Neuronal stem cell (in vitro differentiated cells): ENCODE results near the gene SEPHS1.

Source experiments
- DNase-seq: peaks from one replicate; pipeline ENCODE4 v3.0.0-alpha.2; 2013; ENCODE audit warnings: low spot score
- H2AFZ ChIP-seq: one replicate; pipeline ENCODE4 v1.6.1; 2013; ENCODE audit warnings: mild to moderate bottlenecking, low read length, inconsistent platforms
- H2AK5ac ChIP-seq: 2 replicates; pipeline ENCODE4 v1.6.1; 2013; ENCODE audit warnings: low read depth, mild to moderate bottlenecking, inconsistent platforms, low read length, moderate library complexity, mixed read lengths
- H2BK120ac ChIP-seq: 2 replicates; pipeline ENCODE4 v1.6.1; 2013; ENCODE audit warnings: low read depth, mild to moderate bottlenecking, inconsistent platforms, low read length, moderate library complexity, mixed read lengths
- H2BK12ac ChIP-seq: one replicate; pipeline ENCODE4 v1.6.1; 2013; ENCODE audit warnings: low read length, inconsistent platforms
- H2BK15ac ChIP-seq: 2 replicates; pipeline ENCODE4 v1.6.1; 2013; ENCODE audit warnings: mild to moderate bottlenecking, low read length, inconsistent platforms, mixed read lengths
- H2BK5ac ChIP-seq: one replicate; pipeline ENCODE4 v1.6.1; 2013; ENCODE audit warnings: inconsistent platforms, mild to moderate bottlenecking, low read length, moderate library complexity
- H3K14ac ChIP-seq: one replicate; pipeline ENCODE4 v1.6.1; 2013; ENCODE audit warnings: low read length, inconsistent platforms
- H3K18ac ChIP-seq: 2 replicates; pipeline ENCODE4 v1.6.1; 2013; ENCODE audit warnings: low read length, inconsistent platforms
- H3K23ac ChIP-seq: 2 replicates; pipeline ENCODE4 v1.6.1; 2013; ENCODE audit warnings: low read depth, mild to moderate bottlenecking, mixed read lengths, low read length, inconsistent platforms; ENCODE audit not compliant: poor library complexity
- H3K27ac ChIP-seq: replicated peaks from 3 replicates; pipeline ENCODE4 v1.5.1; 2013; ENCODE audit warnings: low read length, inconsistent platforms
- H3K27me3 ChIP-seq, 3 experiments: 2 replicates each; pipeline ENCODE4 v1.6.1; 2013; ENCODE audit warnings: low read length in 3 of 3, mild to moderate bottlenecking in 2 of 3, inconsistent platforms in 1 of 3, low read depth in 1 of 3, mixed read lengths in 1 of 3, moderate library complexity in 1 of 3; ENCODE audit not compliant: control insufficient read depth in 3 of 3, insufficient read depth in 3 of 3
- H3K36me3 ChIP-seq, 2 donors: replicated peaks in 1 of 2; 2 replicates each; pipeline ENCODE4 v1.6.1; 2013; ENCODE audit warnings: low read length in 2 of 2; ENCODE audit not compliant: control insufficient read depth in 2 of 2, insufficient read depth in 2 of 2
- H3K4ac ChIP-seq: 2 replicates; pipeline ENCODE4 v1.6.1; 2013; ENCODE audit warnings: inconsistent platforms, mild to moderate bottlenecking, low read length, moderate library complexity
- H3K4me1 ChIP-seq, 2 donors: 1 replicate in 1 of 2; 2 replicates in 1 of 2; pipeline ENCODE4 v1.6.1; 2013; ENCODE audit warnings: low read length in 2 of 2, low read depth in 1 of 2; ENCODE audit not compliant: control insufficient read depth in 2 of 2, insufficient read depth in 1 of 2
- H3K4me2 ChIP-seq: one replicate; pipeline ENCODE4 v1.6.1; 2013; ENCODE audit warnings: mild to moderate bottlenecking, low read length, inconsistent platforms; ENCODE audit not compliant: insufficient read depth, poor library complexity, severe bottlenecking
- H3K4me3 ChIP-seq, 2 donors: 2 replicates each; pipeline ENCODE4 v1.5.1; 2013; ENCODE audit warnings: low read length in 2 of 2, mild to moderate bottlenecking in 2 of 2, inconsistent platforms in 1 of 2, moderate library complexity in 1 of 2
- H3K79me1 ChIP-seq: one replicate; pipeline ENCODE4 v1.6.1; 2013; ENCODE audit warnings: low read depth, mild to moderate bottlenecking, inconsistent platforms, low read length, moderate library complexity
- H3K9ac ChIP-seq: one replicate; pipeline ENCODE4 v1.6.1; 2013; ENCODE audit warnings: mild to moderate bottlenecking, low read depth, low read length, inconsistent platforms; ENCODE audit not compliant: poor library complexity
- H3K9me3 ChIP-seq, 2 donors: replicated peaks in 1 of 2; 2 replicates each; pipeline versions ENCODE3 to v1.6.1; 2013; ENCODE audit warnings: low read length in 2 of 2, mild to moderate bottlenecking in 2 of 2, inconsistent platforms in 1 of 2, low read depth in 1 of 2, mixed read lengths in 1 of 2, moderate library complexity in 1 of 2; ENCODE audit not compliant: control insufficient read depth in 2 of 2, insufficient read depth in 1 of 2
- H4K8ac ChIP-seq: one replicate; pipeline ENCODE4 v1.6.1; 2013; ENCODE audit warnings: low read depth, mild to moderate bottlenecking, inconsistent platforms, low read length, moderate library complexity
- H4K91ac ChIP-seq: one replicate; pipeline ENCODE4 v1.6.1; 2013; ENCODE audit warnings: low read length, low read depth, mild to moderate bottlenecking, inconsistent platforms; ENCODE audit not compliant: poor library complexity
- WGBS, 2 donors: extraction: QIAGEN DNeasy Blood & Tissue Kit; methylation state at CpG; one replicate each; pipeline ENCODE4 v1.1.7; 2013; ENCODE audit warnings: missing lambda C conversion rate in 2 of 2, mixed read lengths in 1 of 2; ENCODE audit not compliant: insufficient read length in 2 of 2, insufficient replicate concordance in 1 of 2; ENCODE audit errors: extremely low coverage in 2 of 2; 5-methylcytosine and 5-hydroxymethylcytosine counted together

The SEPHS1 gene

DNA sequence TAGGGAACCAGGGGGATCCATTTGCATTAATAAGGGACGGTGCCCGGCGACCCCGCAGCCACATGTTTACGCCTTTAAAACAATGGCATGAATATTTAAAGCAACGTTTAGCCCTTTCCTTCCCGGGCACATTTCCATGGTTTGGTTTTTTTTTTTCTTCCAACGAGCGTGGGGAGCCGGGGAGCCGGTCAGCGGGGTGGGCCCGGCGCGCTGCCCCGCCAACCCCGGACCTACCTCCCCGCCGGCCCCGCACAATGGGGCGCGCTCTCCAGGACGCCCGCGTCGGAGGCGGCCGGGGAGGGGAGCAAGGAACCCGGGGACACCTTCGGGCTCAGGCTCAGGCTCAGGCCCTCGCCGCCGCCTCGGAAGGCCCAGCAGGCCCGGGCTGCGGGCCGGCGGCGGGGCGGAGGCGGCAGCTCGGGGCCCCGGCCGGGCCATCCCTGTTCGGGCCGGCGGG lies 1.0 kb downstream of the SEPHS1 start:
- Histone ChIP-seq H2BK5ac (peak overlapping the region; percentile 58), H2AFZ (peak overlapping the region; percentile 66), H3K4me2 (peak overlapping the region; percentile 55), H4K91ac (no peak overlapping the region), H3K23ac (no peak overlapping the region), H3K9ac (peak overlapping the region; percentile 86), H3K79me1 (no peaks in the 10 kb centered on the region), H3K18ac (peak overlapping the region; percentile 95), H3K27ac (peak overlapping the region; percentile 86), H3K4me1 (peaks cover 12 to 21% of the 10 kb centered on the region in 2 donors), H2BK15ac (no peak overlapping the region), H3K36me3 (peaks cover 6 to 36% of the 10 kb centered on the region in 2 donors), H3K14ac (no peak overlapping the region), H3K9me3 (peaks cover 0 to 4% of the 10 kb centered on the region in 2 donors), H3K4ac (no peak overlapping the region), H2BK120ac (peak overlapping the region; percentile 40), H4K8ac (no peak overlapping the region), H2AK5ac (peak overlapping the region; percentile 94), H3K4me3 (peak overlapping the region; percentile 74 to 96), H3K27me3 (peaks cover 4 to 31% (median 4%) of the 10 kb centered on the region in 3 experiments), H2BK12ac (no peak overlapping the region)
- WGBS, 2 donors, result no CpG with 5 or more reads among the region's 47 CpGs
- no peak for DNase-seq

DNA sequence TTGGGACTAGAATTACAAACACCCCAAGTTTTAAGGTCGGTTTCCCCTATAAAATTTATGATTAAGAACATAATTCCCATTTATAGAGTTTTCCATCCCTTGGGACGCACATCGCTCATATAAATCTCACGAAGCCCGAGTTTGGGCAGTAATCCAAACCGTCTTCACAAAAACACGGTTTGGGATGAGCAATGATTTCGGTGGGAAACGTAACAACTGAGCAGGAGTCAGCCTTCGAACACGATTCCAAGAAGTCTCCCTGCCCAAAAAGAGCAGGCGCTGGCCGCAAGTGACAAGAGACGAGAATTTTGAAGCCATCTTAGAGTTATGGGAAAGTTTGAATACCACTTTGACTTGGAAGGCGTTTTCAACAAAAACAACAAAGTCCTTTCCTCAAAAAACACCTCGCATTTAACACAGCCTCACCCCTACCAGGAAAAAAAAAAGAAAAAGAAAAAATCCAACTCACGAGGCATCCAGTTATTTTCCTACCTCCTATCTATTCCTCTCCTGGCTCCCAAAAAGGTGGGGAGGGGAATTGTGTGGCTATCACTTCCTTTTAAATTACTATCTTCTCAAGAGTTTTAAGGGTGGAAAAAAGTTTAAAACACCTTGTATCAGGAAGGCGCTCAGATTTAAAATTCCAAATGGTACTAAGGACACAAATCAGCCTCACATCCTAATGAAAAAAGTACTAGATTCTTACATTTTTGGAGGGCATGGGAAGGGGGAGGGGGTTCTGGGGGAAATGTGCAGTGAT lies 1.6 kb downstream of the SEPHS1 start:
- peak overlapping the region; percentile 55 for H3K4me2 ChIP-seq
- peak overlapping the region; percentile 94 for H2AK5ac ChIP-seq
- no peak overlapping the region for H2BK12ac ChIP-seq
- H3K79me1 ChIP-seq, result no peaks in the 10 kb centered on the region
- H4K8ac ChIP-seq, result no peak overlapping the region
- H3K27ac ChIP-seq, result peak overlapping the region; percentile 86
- DNase-seq, result no peak
- H3K9ac ChIP-seq, result no peak overlapping the region
- no CpG with 5 or more reads among the region's 18 CpGs for WGBS, 2 donors
- peak overlapping the region; percentile 74 to 96 for H3K4me3 ChIP-seq
- no peak overlapping the region for H2BK15ac ChIP-seq
- no peak overlapping the region for H2BK120ac ChIP-seq
- H4K91ac ChIP-seq, result no peak overlapping the region
- H2BK5ac ChIP-seq, result peak overlapping the region; percentile 58
- H3K4me1 ChIP-seq, result peaks cover 10 to 21% of the 10 kb centered on the region in 2 donors
- peaks cover 0 to 4% of the 10 kb centered on the region in 2 donors for H3K9me3 ChIP-seq
- no peak overlapping the region for H3K4ac ChIP-seq
- no peak overlapping the region for H3K23ac ChIP-seq
- no peak overlapping the region for H3K14ac ChIP-seq
- H3K36me3 ChIP-seq, result peaks cover 6 to 40% of the 10 kb centered on the region in 2 donors
- H3K18ac ChIP-seq, result no peak overlapping the region
- peak overlapping the region; percentile 66 for H2AFZ ChIP-seq
- H3K27me3 ChIP-seq, result peaks cover 0 to 25% (median under 1%) of the 10 kb centered on the region in 3 experiments

DNA sequence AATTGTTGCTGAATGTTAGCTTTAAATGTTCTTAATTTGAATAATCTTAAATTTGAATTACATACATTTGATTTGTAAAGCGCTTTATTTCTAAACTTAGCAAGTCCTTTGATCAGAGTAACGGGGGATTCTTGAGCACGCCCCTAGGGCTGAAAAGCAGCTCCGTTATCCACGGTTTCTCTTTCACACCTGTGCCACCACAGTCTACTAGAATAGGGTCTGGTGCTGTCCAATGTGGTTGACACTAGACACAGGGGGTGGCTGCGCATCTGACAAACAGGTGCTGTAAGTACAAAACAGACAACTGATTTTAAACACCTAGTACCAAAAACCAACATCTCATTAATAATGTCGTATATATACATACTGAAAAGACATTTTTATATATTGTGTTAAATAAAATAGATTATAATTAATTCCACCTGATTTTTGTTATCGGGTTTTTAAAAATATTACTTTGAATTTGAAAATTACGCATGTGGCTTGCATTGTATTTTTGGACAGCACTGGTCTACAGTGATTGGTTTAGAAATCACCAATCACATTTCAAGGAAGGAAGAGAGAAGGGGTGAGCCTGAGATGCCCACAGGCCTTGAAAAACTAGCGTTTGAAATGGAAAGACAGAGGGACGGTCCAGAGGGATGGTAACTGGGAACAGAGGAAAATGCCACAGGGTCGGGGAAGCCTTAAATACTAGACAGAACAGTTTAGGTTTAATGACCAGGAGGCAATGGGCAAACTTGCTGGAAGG lies 7.3 kb downstream of the SEPHS1 start:
- no peak overlapping the region for H3K27ac ChIP-seq
- no peak overlapping the region for H2BK5ac ChIP-seq
- H3K27me3 ChIP-seq, result no peaks in the 10 kb centered on the region
- H2BK12ac ChIP-seq, result no peak overlapping the region
- no peak overlapping the region for H4K91ac ChIP-seq
- peaks cover 2 to 4% of the 10 kb centered on the region in 2 donors for H3K4me1 ChIP-seq
- no peak overlapping the region for H3K4ac ChIP-seq
- WGBS, 2 donors, result no CpG with 5 or more reads among the region's 12 CpGs
- no peak overlapping the region for H2AK5ac ChIP-seq
- H3K79me1 ChIP-seq, result peaks cover 3% of the 10 kb centered on the region
- no peak overlapping the region for H3K14ac ChIP-seq
- no peak overlapping the region for H3K9ac ChIP-seq
- peaks cover 14 to 93% of the 10 kb centered on the region in 2 donors for H3K36me3 ChIP-seq
- peaks cover 0 to 4% of the 10 kb centered on the region in 2 donors for H3K9me3 ChIP-seq
- H2AFZ ChIP-seq, result no peak overlapping the region
- no peak overlapping the region for H3K23ac ChIP-seq
- no peak overlapping the region for H3K4me3 ChIP-seq
- H2BK120ac ChIP-seq, result no peak overlapping the region
- H4K8ac ChIP-seq, result no peak overlapping the region
- no peak overlapping the region for H3K4me2 ChIP-seq
- H3K18ac ChIP-seq, result no peak overlapping the region
- no peak for DNase-seq
- H2BK15ac ChIP-seq, result no peak overlapping the region

DNA sequence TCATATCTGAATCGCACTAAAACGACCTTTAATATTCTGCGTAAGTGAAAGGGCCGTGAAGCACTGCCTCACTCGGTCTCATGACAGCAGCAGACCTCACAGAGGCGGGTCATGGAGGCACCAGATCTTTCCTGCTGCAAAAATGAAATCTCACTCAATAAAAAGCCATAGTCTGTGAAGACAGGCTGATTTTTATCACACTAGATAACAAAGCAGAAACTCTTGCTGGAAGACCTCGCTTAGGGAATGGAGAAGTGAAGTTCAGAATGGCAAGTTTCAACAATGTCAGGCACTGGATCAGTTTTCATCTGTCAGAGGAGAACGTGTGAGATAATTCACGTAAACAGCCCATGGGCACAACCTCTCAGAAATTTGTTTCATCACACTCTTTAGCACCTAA lies 8.0 kb downstream of the SEPHS1 start:
- H3K36me3 ChIP-seq, result peaks cover 15 to 94% of the 10 kb centered on the region in 2 donors

More for the DNA sequence above, 8.0 kb downstream of the SEPHS1 start:
- Histone ChIP-seq H3K18ac (no peak overlapping the region), H2BK15ac (no peak overlapping the region), H2AFZ (no peak overlapping the region), H3K27me3 (no peaks in the 10 kb centered on the region), H2BK5ac (no peak overlapping the region), H4K91ac (no peak overlapping the region), H3K9me3 (peaks cover 0 to 4% of the 10 kb centered on the region in 2 donors), H3K79me1 (peaks cover 5% of the 10 kb centered on the region), H3K23ac (no peak overlapping the region), H3K14ac (no peak overlapping the region), H3K4me1 (peaks cover 1 to 2% of the 10 kb centered on the region in 2 donors), H3K4ac (no peak overlapping the region), H4K8ac (no peak overlapping the region), H2AK5ac (no peak overlapping the region), H2BK12ac (no peak overlapping the region), H3K4me3 (no peak overlapping the region), H2BK120ac (no peak overlapping the region), H3K27ac (no peak overlapping the region), H3K4me2 (no peak overlapping the region), H3K9ac (no peak overlapping the region)
- no CpG with 5 or more reads among the region's 9 CpGs for WGBS, 2 donors
- DNase-seq, result no peak
